RWPE2 (cell line): Measurements from ENCODE around the gene DRC7.
"Not testable (repeated sequence)": the region's sequence is repeated elsewhere in the genome, so short reads cannot be mapped to it uniquely, and the experiment has no call there.

Source experiments
- ATAC-seq: fragments of 200-7000 bp; cut with Tn5 transposase; 3 replicates; pipeline ENCODE4 v1.9.1; 2021; ENCODE audit warnings: low read depth
- DNase-seq: peaks from one replicate; pipeline ENCODE4 v3.0.0-alpha.2; 2020; ENCODE audit warnings: low spot score
- H3K27ac ChIP-seq: fragments of 450-650 bp; 2 replicates; pipeline ENCODE4 v1.5.1; 2017; ENCODE audit warnings: mild to moderate bottlenecking; ENCODE audit not compliant: poor library complexity, severe bottlenecking
- H3K27me3 ChIP-seq: fragments of 250-450 bp; sonication (Bioruptor Pico); 2 replicates; pipeline ENCODE4 v1.5.1; 2021; ENCODE audit warnings: mild to moderate bottlenecking, moderate library complexity; ENCODE audit not compliant: insufficient read depth, poor library complexity, severe bottlenecking
- H3K36me3 ChIP-seq: fragments of 250-450 bp; sonication (Bioruptor Pico); 2 replicates; pipeline ENCODE4 v1.5.1; 2020; ENCODE audit warnings: low read depth, mild to moderate bottlenecking, moderate library complexity
- H3K4me1 ChIP-seq: fragments of 250-450 bp; sonication (Bioruptor Pico); 2 replicates; pipeline ENCODE4 v1.5.1; 2021; ENCODE audit warnings: mild to moderate bottlenecking, moderate library complexity; ENCODE audit not compliant: insufficient read depth, poor library complexity, severe bottlenecking
- H3K4me3 ChIP-seq: fragments of 250-450 bp; sonication (Bioruptor Pico); 2 replicates; pipeline ENCODE4 v1.5.1; 2021; ENCODE audit warnings: mild to moderate bottlenecking, moderate library complexity; ENCODE audit not compliant: severe bottlenecking
- H3K9me3 ChIP-seq: fragments of 250-450 bp; sonication (Bioruptor Pico); 2 replicates; pipeline ENCODE4 v1.5.1; 2021; ENCODE audit warnings: mild to moderate bottlenecking, moderate library complexity; ENCODE audit not compliant: severe bottlenecking
- CTCF ChIP-seq: fragments of 450-650 bp; IDR thresholded peaks from one replicate; pipeline ENCODE4 v1.5.1; 2017; ENCODE audit warnings: mild to moderate bottlenecking, moderate library complexity; ENCODE audit not compliant: poor library complexity, severe bottlenecking

DRC7 gene

GRCh38 chr16:57711346-57711745 is 16.7 kb downstream of the DRC7 start:
- no peak for TF ChIP-seq CTCF
- Histone ChIP-seq H3K9me3 (no peaks in the 10 kb centered on the region), H3K27me3 (peaks cover 11% of the 10 kb centered on the region), H3K27ac (no peak overlapping the region), H3K4me1 (no peaks in the 10 kb centered on the region), H3K36me3 (no peaks in the 10 kb centered on the region), H3K4me3 (no peak overlapping the region)
- ATAC-seq (no peak), DNase-seq (no peak)

- no peak for TF ChIP-seq CTCF
- Histone ChIP-seq H3K27ac (no peak overlapping the region), H3K9me3 (no peaks in the 10 kb centered on the region), H3K27me3 (peaks cover 11% of the 10 kb centered on the region), H3K4me1 (no peaks in the 10 kb centered on the region), H3K4me3 (no peak overlapping the region), H3K36me3 (no peaks in the 10 kb centered on the region)
- DNase-seq, result no peak
- ATAC-seq, result no peak
Observed at GRCh38 chr16:57711993-57712392, 17.4 kb downstream of the DRC7 start.

- not testable (repeated sequence) for ATAC-seq, H3K36me3 ChIP-seq, H3K27ac ChIP-seq, H3K4me3 ChIP-seq, H3K9me3 ChIP-seq, DNase-seq, H3K4me1 ChIP-seq
- H3K27me3 ChIP-seq, result peaks cover 11% of the 10 kb centered on the region
Observed at GRCh38 chr16:57712569-57712968, 18.0 kb downstream of the DRC7 start.

DNA sequence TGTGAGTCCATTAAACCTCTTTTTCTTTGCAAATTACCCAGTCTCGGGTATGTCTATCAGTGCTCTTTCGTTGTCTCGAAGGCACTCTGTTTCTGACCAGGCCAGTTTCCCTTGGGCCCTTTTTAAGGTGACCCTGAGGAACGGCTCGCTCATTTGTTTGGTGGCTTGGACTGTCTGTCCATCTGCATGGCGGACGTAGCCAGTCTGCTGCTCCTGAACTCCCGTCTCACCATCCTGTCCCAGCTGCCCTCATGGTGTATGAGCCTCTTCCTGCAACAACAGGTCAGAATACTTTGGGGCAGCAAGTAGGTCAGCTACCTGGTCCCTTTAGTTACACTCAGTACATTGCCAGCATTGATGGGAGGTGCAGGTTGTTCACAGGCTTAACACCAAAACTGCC is 19.0 kb downstream of the DRC7 start:
- no peak for ATAC-seq
- peaks cover 11% of the 10 kb centered on the region for H3K27me3 ChIP-seq

GRCh38 chr16:57714047-57714446 is 19.4 kb downstream of the DRC7 start:
- H3K9me3 ChIP-seq, result no peaks in the 10 kb centered on the region
- peaks cover 11% of the 10 kb centered on the region for H3K27me3 ChIP-seq
- no peak overlapping the region for H3K27ac ChIP-seq
- no peaks in the 10 kb centered on the region for H3K4me1 ChIP-seq
- H3K36me3 ChIP-seq, result no peaks in the 10 kb centered on the region
- ATAC-seq (no peak), DNase-seq (no peak)
- no peak overlapping the region for H3K4me3 ChIP-seq
- TF ChIP-seq CTCF, result no peak

More for the DNA sequence above, 19.0 kb downstream of the DRC7 start:
- no peak for TF ChIP-seq CTCF
- Histone ChIP-seq H3K4me1 (no peaks in the 10 kb centered on the region), H3K9me3 (no peaks in the 10 kb centered on the region), H3K4me3 (no peak overlapping the region), H3K27ac (no peak overlapping the region), H3K36me3 (no peaks in the 10 kb centered on the region)
- no peak for DNase-seq
